Activated T-cell treated with anti-CD3 and anti-CD28 coated beads, Interleukin-2, amount 50 U/mL, for 1 hour (primary cell): ENCODE measurements around the gene CHD5.
"Not testable (repeated sequence)": the region's sequence is repeated elsewhere in the genome, so short reads cannot be mapped to it uniquely, and the experiment has no call there.

ENCODE experiments used
- DNase-seq: peaks from one replicate; pipeline ENCODE4 v3.0.0-alpha.2; 2020

Gene CHD5

GRCh38 chr1:6080469-6080868, 99.7 kb downstream of the CHD5 start:
- DNase-seq = no peak

GRCh38 chr1:6077919-6078318, 102.2 kb downstream of the CHD5 start:
- no peak for DNase-seq

GRCh38 chr1:6077506-6077905, 102.6 kb downstream of the CHD5 start:
- no peak for DNase-seq

- DNase-seq = not testable (repeated sequence)
Measured at GRCh38 chr1:6077061-6077460, 103.1 kb downstream of the CHD5 start.

- DNase-seq = no peak
Measured at GRCh38 chr1:6075748-6076147, 104.4 kb downstream of the CHD5 start.

GRCh38 chr1:6074192-6074901, 105.8 kb downstream of the CHD5 start:
- DNase-seq = no peak

- no peak for DNase-seq
Measured at GRCh38 chr1:6073480-6074053, 106.6 kb downstream of the CHD5 start.

- no peak for DNase-seq
Measured at GRCh38 chr1:6072774-6073479, 107.2 kb downstream of the CHD5 start.

- no peak for DNase-seq
Measured at GRCh38 chr1:6071219-6071618, 108.9 kb downstream of the CHD5 start.

- no peak for DNase-seq
Measured at GRCh38 chr1:6070450-6070974, 109.6 kb downstream of the CHD5 start.

- no peak for DNase-seq
Measured at GRCh38 chr1:6069573-6069972, 110.5 kb downstream of the CHD5 start.

GRCh38 chr1:6068932-6069331, 111.2 kb downstream of the CHD5 start:
- no peak for DNase-seq

GRCh38 chr1:6068073-6068472, 112.0 kb downstream of the CHD5 start:
- no peak for DNase-seq

- no peak for DNase-seq
Measured at GRCh38 chr1:6066680-6067079, 113.4 kb downstream of the CHD5 start.

- no peak for DNase-seq
Measured at GRCh38 chr1:6065093-6065858, 114.8 kb downstream of the CHD5 start.

GRCh38 chr1:6063532-6064053, 116.5 kb downstream of the CHD5 start:
- DNase-seq = not testable (repeated sequence)

GRCh38 chr1:6062670-6063069, 117.5 kb downstream of the CHD5 start:
- DNase-seq = no peak

- DNase-seq = no peak
Measured at GRCh38 chr1:6059866-6060265, 120.3 kb downstream of the CHD5 start.

GRCh38 chr1:6057170-6057845, 122.8 kb downstream of the CHD5 start:
- no peak for DNase-seq

GRCh38 chr1:6056572-6056948, 123.6 kb downstream of the CHD5 start:
- no peak for DNase-seq

- DNase-seq = no peak
Measured at GRCh38 chr1:6054596-6054995, 125.5 kb downstream of the CHD5 start.

GRCh38 chr1:6053206-6053546, 126.9 kb downstream of the CHD5 start:
- DNase-seq = no peak
